Astrocyte (in vitro differentiated cells and primary cell): ENCODE data around the gene POU1F1. TPM values are rescaled to one million over a fixed set of nuclear protein-coding genes. Genes with fewer than 3 reads are reported as not detected.

Experiments
- DNase-seq: peaks from one replicate; pipeline ENCODE4 v3.0.0-alpha.2; 2010; ENCODE audit warnings: low read depth
- FAIRE-seq: peaks from 2 replicates; lab custom pipeline; 2011; peaks lifted over from hg19 to GRCh38; lab: Jason Lieb, UNC
- H2AFZ ChIP-seq: 2 replicates; pipeline ENCODE4 v1.6.0; 2012; ENCODE audit warnings: low read depth, low read length, inconsistent platforms
- H3K27ac ChIP-seq: 2 replicates; pipeline ENCODE4 v1.5.1; 2011; ENCODE audit warnings: low read depth, low read length, inconsistent platforms
- H3K27me3 ChIP-seq: 2 replicates; pipeline ENCODE4 v1.6.0; 2011; ENCODE audit warnings: low read length, inconsistent platforms; ENCODE audit not compliant: insufficient read depth
- H3K36me3 ChIP-seq: 2 replicates; pipeline ENCODE4 v1.5.1; 2011; ENCODE audit warnings: low read length, inconsistent platforms; ENCODE audit not compliant: insufficient read depth
- H3K4me1 ChIP-seq: 2 replicates; pipeline ENCODE4 v1.5.1; 2011; ENCODE audit warnings: low read length, inconsistent platforms; ENCODE audit not compliant: insufficient read depth
- H3K4me2 ChIP-seq: 2 replicates; pipeline ENCODE4 v1.6.0; 2012; ENCODE audit warnings: low read length, inconsistent platforms
- H3K4me3 ChIP-seq: 2 replicates; pipeline ENCODE4 v1.5.1; 2011; ENCODE audit warnings: low read depth, mild to moderate bottlenecking, low read length, inconsistent platforms; ENCODE audit not compliant: insufficient read depth
- H3K79me2 ChIP-seq: 2 replicates; pipeline ENCODE4 v1.6.0; 2012; ENCODE audit warnings: mild to moderate bottlenecking, low read length, inconsistent platforms; ENCODE audit not compliant: insufficient read depth
- H3K9ac ChIP-seq: 2 replicates; pipeline ENCODE4 v1.6.0; 2012; ENCODE audit warnings: mild to moderate bottlenecking, low read length, inconsistent platforms
- H3K9me3 ChIP-seq: 2 replicates; pipeline ENCODE4 v1.5.1; 2012; ENCODE audit warnings: low read depth, mild to moderate bottlenecking, low read length, inconsistent platforms; ENCODE audit not compliant: insufficient read depth
- H4K20me1 ChIP-seq: 2 replicates; pipeline ENCODE4 v1.6.0; 2012; ENCODE audit warnings: low read length, inconsistent platforms; ENCODE audit not compliant: insufficient read depth
- H3K27ac Mint-ChIP-seq: one replicate; pipeline ENCODE4 v1.8.0; 2021; ENCODE audit warnings: mild to moderate bottlenecking, mixed read lengths; ENCODE audit not compliant: unreplicated experiment
- H3K27me3 Mint-ChIP-seq: one replicate; pipeline ENCODE4 v1.8.0; 2021; ENCODE audit warnings: low read depth, mixed read lengths; ENCODE audit not compliant: unreplicated experiment
- H3K36me3 Mint-ChIP-seq: one replicate; pipeline ENCODE4 v1.8.0; 2021; ENCODE audit warnings: low read depth, mixed read lengths; ENCODE audit not compliant: unreplicated experiment
- H3K4me1 Mint-ChIP-seq: one replicate; pipeline ENCODE4 v1.8.0; 2021; ENCODE audit warnings: low read depth, mixed read lengths; ENCODE audit not compliant: unreplicated experiment
- H3K4me3 Mint-ChIP-seq: one replicate; pipeline ENCODE4 v1.8.0; 2021; ENCODE audit warnings: mild to moderate bottlenecking, moderate library complexity, mixed read lengths; ENCODE audit not compliant: unreplicated experiment
- H3K9me3 Mint-ChIP-seq: one replicate; pipeline ENCODE4 v1.8.0; 2021; ENCODE audit warnings: mild to moderate bottlenecking, mixed read lengths; ENCODE audit not compliant: unreplicated experiment
- CTCF ChIP-seq: IDR thresholded peaks from 2 replicates; pipeline ENCODE4 v1.5.1; 2011; ENCODE audit warnings: low read depth, mild to moderate bottlenecking, inconsistent platforms, low read length, moderate library complexity; ENCODE audit not compliant: insufficient read depth
- EZH2 ChIP-seq: IDR thresholded peaks from 2 replicates; pipeline ENCODE4 v1.6.1; 2012; ENCODE audit warnings: mild to moderate bottlenecking, low read length, inconsistent platforms; ENCODE audit not compliant: insufficient read depth
- total RNA-seq: library from RNA; stranded (reverse); gene quantifications from 2 replicates; pipeline ENCODE4 v1.2.1, GENCODE V29; 2021

POU1F1 gene
- total RNA-seq, 1 donor from 2014 or later, result not detected

- Histone ChIP-seq H4K20me1 (no peaks in the 10 kb centered on the region), H3K79me2 (peaks cover 9% of the 10 kb centered on the region), H3K36me3 (peaks cover 11% of the 10 kb centered on the region), H3K4me2 (no peak overlapping the region), H3K27me3 (no peaks in the 10 kb centered on the region), H3K9ac (no peak overlapping the region), H3K4me1 (no peaks in the 10 kb centered on the region), H3K27ac (no peak overlapping the region), H2AFZ (no peak overlapping the region), H3K9me3 (no peaks in the 10 kb centered on the region), H3K4me3 (no peak overlapping the region)
- FAIRE-seq (no peak), DNase-seq (no peak)
- H3K4me1 Mint-ChIP-seq, result peaks cover 2% of the 10 kb centered on the region
- H3K9me3 Mint-ChIP-seq, result no peaks in the 10 kb centered on the region
- H3K27me3 Mint-ChIP-seq, result no peaks in the 10 kb centered on the region
- no peak overlapping the region for H3K4me3 Mint-ChIP-seq
- H3K27ac Mint-ChIP-seq, result no peak overlapping the region
- TF ChIP-seq CTCF (no peak), EZH2 (no peak)
- no peaks in the 10 kb centered on the region for H3K36me3 Mint-ChIP-seq
Measured at GRCh38 chr3:87247430-87247773, 29.0 kb downstream of the POU1F1 start.

GRCh38 chr3:87246662-87247429, 29.5 kb downstream of the POU1F1 start:
- no peaks in the 10 kb centered on the region for H3K4me1 ChIP-seq
- no peak overlapping the region for H3K4me2 ChIP-seq
- H3K79me2 ChIP-seq, result peaks cover 11% of the 10 kb centered on the region
- H3K27ac Mint-ChIP-seq, result no peak overlapping the region
- H3K36me3 ChIP-seq, result peaks cover 11% of the 10 kb centered on the region
- H3K9me3 Mint-ChIP-seq, result no peaks in the 10 kb centered on the region
- no peak overlapping the region for H2AFZ ChIP-seq
- H3K9ac ChIP-seq, result no peak overlapping the region
- TF ChIP-seq EZH2 (no peak), CTCF (no peak)
- DNase-seq, result no peak
- no peaks in the 10 kb centered on the region for H3K36me3 Mint-ChIP-seq
- H3K4me1 Mint-ChIP-seq, result peaks cover 2% of the 10 kb centered on the region
- no peaks in the 10 kb centered on the region for H3K27me3 Mint-ChIP-seq
- H3K27me3 ChIP-seq, result no peaks in the 10 kb centered on the region
- H3K4me3 ChIP-seq, result no peak overlapping the region
- no peaks in the 10 kb centered on the region for H4K20me1 ChIP-seq
- FAIRE-seq, result no peak
- H3K9me3 ChIP-seq, result no peaks in the 10 kb centered on the region
- H3K27ac ChIP-seq, result no peak overlapping the region
- H3K4me3 Mint-ChIP-seq, result no peak overlapping the region

GRCh38 chr3:87236093-87236492, 40.3 kb downstream of the POU1F1 start:
- no peaks in the 10 kb centered on the region for H3K36me3 ChIP-seq
- H3K79me2 ChIP-seq, result peaks cover 73% of the 10 kb centered on the region
- H3K27me3 ChIP-seq, result no peaks in the 10 kb centered on the region
- H3K27ac Mint-ChIP-seq, result no peak overlapping the region
- no peak overlapping the region for H3K27ac ChIP-seq
- no peaks in the 10 kb centered on the region for H3K9me3 Mint-ChIP-seq
- H3K4me1 ChIP-seq, result no peaks in the 10 kb centered on the region
- DNase-seq (no peak), FAIRE-seq (no peak)
- no peak overlapping the region for H3K9ac ChIP-seq
- H3K9me3 ChIP-seq, result no peaks in the 10 kb centered on the region
- TF ChIP-seq CTCF (no peak), EZH2 (no peak)
- H3K27me3 Mint-ChIP-seq, result no peaks in the 10 kb centered on the region
- peaks cover 14% of the 10 kb centered on the region for H3K4me1 Mint-ChIP-seq
- no peak overlapping the region for H2AFZ ChIP-seq
- H3K4me3 Mint-ChIP-seq, result no peak overlapping the region
- no peak overlapping the region for H3K4me2 ChIP-seq
- no peak overlapping the region for H3K4me3 ChIP-seq
- peaks cover 8% of the 10 kb centered on the region for H3K36me3 Mint-ChIP-seq
- peaks cover 41% of the 10 kb centered on the region for H4K20me1 ChIP-seq
